CD14-positive monocyte (primary cell): Measurements from ENCODE around the gene ZNF280D. TPM values are rescaled to one million over a fixed set of nuclear protein-coding genes. Genes with fewer than 3 reads are reported as not detected.

ENCODE experiments used
- DNase-seq, 3 donors: peaks; one replicate each; pipeline ENCODE4 v3.0.0-alpha.2; 2011 to 2022
- H2AFZ ChIP-seq: 2 replicates; pipeline ENCODE4 v1.6.0; 2012; ENCODE audit warnings: mild to moderate bottlenecking, low read depth, low read length, inconsistent platforms; ENCODE audit not compliant: insufficient read depth, poor library complexity, severe bottlenecking
- H3K27ac ChIP-seq, 2 donors: 1 replicate in 1 of 2; 2 replicates in 1 of 2; pipeline ENCODE4 v1.5.1; 2012 to 2013; ENCODE audit warnings: low read length in 2 of 2, control low read depth in 1 of 2, inconsistent platforms in 1 of 2, low read depth in 1 of 2, mild to moderate bottlenecking in 1 of 2
- H3K27me3 ChIP-seq, 2 donors: one replicate each; pipeline versions ENCODE4 v1.6.0 to v1.6.1; 2011 to 2013; ENCODE audit warnings: low read length in 2 of 2; ENCODE audit not compliant: control insufficient read depth in 2 of 2, insufficient read depth in 2 of 2
- H3K36me3 ChIP-seq, 2 donors: replicated peaks in 1 of 2; 1 replicate in 1 of 2; 2 replicates in 1 of 2; pipeline versions ENCODE4 v1.5.1 to v1.6.1; 2012 to 2013; ENCODE audit warnings: low read length in 2 of 2, control low read depth in 1 of 2, inconsistent platforms in 1 of 2, mild to moderate bottlenecking in 1 of 2; ENCODE audit not compliant: insufficient read depth in 2 of 2, control insufficient read depth in 1 of 2
- H3K4me1 ChIP-seq, 2 donors: 1 replicate in 1 of 2; 2 replicates in 1 of 2; pipeline versions ENCODE4 v1.5.1 to v1.6.1; 2012 to 2013; ENCODE audit warnings: low read length in 2 of 2, control low read depth in 1 of 2, inconsistent platforms in 1 of 2, mild to moderate bottlenecking in 1 of 2, moderate library complexity in 1 of 2; ENCODE audit not compliant: insufficient read depth in 2 of 2, control insufficient read depth in 1 of 2
- H3K4me2 ChIP-seq: replicated peaks from 2 replicates; pipeline ENCODE3; 2012; ENCODE audit warnings: low read length, moderate library complexity, mild to moderate bottlenecking; ENCODE audit not compliant: poor library complexity, severe bottlenecking; ENCODE audit errors: extremely low read depth
- H3K4me3 ChIP-seq, 3 experiments: fragments of 200-600 bp in 1 of 3; sonication (generic) in 1 of 3; replicated peaks in 1 of 3; 1 replicate in 2 of 3; 2 replicates in 1 of 3; pipeline ENCODE4 v1.5.1; 2011 to 2013; ENCODE audit warnings: low read length in 3 of 3, mild to moderate bottlenecking in 3 of 3, control low read depth in 2 of 3, low read depth in 2 of 3, inconsistent platforms in 1 of 3, moderate library complexity in 1 of 3
- H3K79me2 ChIP-seq: 2 replicates; pipeline ENCODE4 v1.6.0; 2012; ENCODE audit warnings: mild to moderate bottlenecking, control low read depth, inconsistent platforms, low read length, moderate library complexity; ENCODE audit not compliant: insufficient read depth
- H3K9ac ChIP-seq: 2 replicates; pipeline ENCODE4 v1.6.0; 2017; ENCODE audit warnings: low read length, mild to moderate bottlenecking; ENCODE audit not compliant: insufficient read depth, poor library complexity, severe bottlenecking
- H3K9me3 ChIP-seq, 2 donors: replicated peaks in 1 of 2; 1 replicate in 1 of 2; 2 replicates in 1 of 2; pipeline versions ENCODE4 v1.5.1 to v1.6.1; 2012 to 2013; ENCODE audit warnings: low read length in 2 of 2, control low read depth in 1 of 2; ENCODE audit not compliant: control insufficient read depth in 1 of 2, insufficient read depth in 1 of 2
- H4K20me1 ChIP-seq: 2 replicates; pipeline ENCODE4 v1.6.0; 2012; ENCODE audit warnings: mild to moderate bottlenecking, low read length, control low read depth, moderate library complexity; ENCODE audit not compliant: insufficient read depth
- H3K27ac Mint-ChIP-seq, 7 donors: one replicate each; pipeline ENCODE4 v1.8.0; 2020; ENCODE audit warnings: mild to moderate bottlenecking in 7 of 7, mixed read lengths in 7 of 7, moderate library complexity in 6 of 7, inconsistent platforms in 2 of 7
- H3K27me3 Mint-ChIP-seq, 3 donors: one replicate each; pipeline ENCODE4 v1.8.0; 2021 to 2022; ENCODE audit warnings: low read depth in 3 of 3, mild to moderate bottlenecking in 3 of 3, mixed read lengths in 3 of 3, moderate library complexity in 3 of 3, inconsistent platforms in 1 of 3
- H3K36me3 Mint-ChIP-seq, 2 donors: one replicate each; pipeline ENCODE4 v1.8.0; 2020; ENCODE audit warnings: mixed read lengths in 2 of 2, inconsistent platforms in 1 of 2, mild to moderate bottlenecking in 1 of 2
- H3K4me1 Mint-ChIP-seq: one replicate; pipeline ENCODE4 v1.8.0; 2020; ENCODE audit warnings: mild to moderate bottlenecking, mixed read lengths
- H3K4me3 Mint-ChIP-seq, 2 donors: one replicate each; pipeline ENCODE4 v1.8.0; 2020; ENCODE audit warnings: mild to moderate bottlenecking in 2 of 2, mixed read lengths in 2 of 2, moderate library complexity in 1 of 2
- H3K9me3 Mint-ChIP-seq, 7 donors: one replicate each; pipeline ENCODE4 v1.8.0; 2020 to 2022; ENCODE audit warnings: mixed read lengths in 7 of 7, mild to moderate bottlenecking in 6 of 7, moderate library complexity in 6 of 7, inconsistent platforms in 2 of 7
- CTCF ChIP-seq: fragments of 200-600 bp; IDR thresholded peaks from one replicate; pipeline ENCODE4 v1.8.0; 2022; ENCODE audit warnings: antibody characterized with exemption, mild to moderate bottlenecking
- WGBS: methylation state at CpG from one replicate; pipeline ENCODE4 v1.1.5; 2013; ENCODE audit warnings: missing lambda C conversion rate; ENCODE audit not compliant: insufficient coverage; 5-methylcytosine and 5-hydroxymethylcytosine counted together
- intact Hi-C, 2 donors: fragments of 100-400 bp; cut with micrococcal nuclease; formaldehyde crosslinking; loops; one replicate each; pipeline versions ENCODE4 v1.15.0 to v1.15.1; 2023
- polyA plus RNA-seq, 3 donors: library from polyadenylated mRNA; depleted of rRNA in 1 of 3; unstranded in 2 of 3; stranded (reverse) in 1 of 3; fragments of 300-500 nt in 2 of 3; fragments of >200 nt in 1 of 3; fragmentation: Illumina TruSeq in 2 of 3; gene quantifications; 1 replicate in 2 of 3; 2 replicates in 1 of 3; pipeline ENCODE4 v1.2.3, GENCODE V29; 2012 to 2021

ZNF280D gene
- polyA plus RNA-seq, 3 donors = 5.1 to 14.2 (median 8.0) TPM

GRCh38 chr15:56732886-56733135, 498 bp downstream of the ZNF280D start:
- intact Hi-C loops = no loop called here
- TF ChIP-seq CTCF = no peak
- 0% methylated on average over 7 of the region's 8 CpGs for WGBS
- H3K4me1 Mint-ChIP-seq = peaks cover 39% of the 10 kb centered on the region
- no peak for DNase-seq
- H3K36me3 Mint-ChIP-seq = peaks cover 3 to 6% of the 10 kb centered on the region in 2 donors
- peaks cover 0 to 1% (median 0%) of the 10 kb centered on the region in 3 donors for H3K27me3 Mint-ChIP-seq
- Histone ChIP-seq H3K4me1 (peaks cover 29 to 44% of the 10 kb centered on the region in 2 donors), H3K79me2 (peaks cover 50% of the 10 kb centered on the region), H3K27ac (peak overlapping the region; percentile 64 to 91), H3K4me3 (peak overlapping the region; percentile 59 to 86 (median 82)), H4K20me1 (peaks cover 23% of the 10 kb centered on the region), H3K9ac (peak overlapping the region; percentile 87), H2AFZ (peak overlapping the region; percentile 96), H3K4me2 (peak overlapping the region; percentile 94), H3K27me3 (no peaks in the 10 kb centered on the region), H3K9me3 (no peaks in the 10 kb centered on the region), H3K36me3 (no peaks in the 10 kb centered on the region)
- peaks cover 0 to 5% (median 0%) of the 10 kb centered on the region in 7 donors for H3K9me3 Mint-ChIP-seq
- peak overlapping the region; percentile 87 to 97 (median 95) for H3K27ac Mint-ChIP-seq
- H3K4me3 Mint-ChIP-seq = peak overlapping the region; percentile 93 to 96

GRCh38 chr15:56732135-56732885, 999 bp downstream of the ZNF280D start:
- no peak for DNase-seq
- Histone ChIP-seq H3K9me3 (no peaks in the 10 kb centered on the region), H3K27ac (peak overlapping the region; percentile 64 to 91), H3K4me3 (peak overlapping the region; percentile 59 to 86 (median 82)), H3K79me2 (peaks cover 55% of the 10 kb centered on the region), H3K4me2 (peak overlapping the region; percentile 94), H3K9ac (peak overlapping the region; percentile 87), H3K4me1 (peaks cover 29 to 45% of the 10 kb centered on the region in 2 donors), H2AFZ (peak overlapping the region; percentile 96), H4K20me1 (peaks cover 27% of the 10 kb centered on the region), H3K27me3 (no peaks in the 10 kb centered on the region), H3K36me3 (no peaks in the 10 kb centered on the region)
- H3K9me3 Mint-ChIP-seq = peaks cover 0 to 5% (median 0%) of the 10 kb centered on the region in 7 donors
- peaks cover 42% of the 10 kb centered on the region for H3K4me1 Mint-ChIP-seq
- intact Hi-C loops = no loop called here
- H3K36me3 Mint-ChIP-seq = peaks cover 3 to 10% of the 10 kb centered on the region in 2 donors
- H3K4me3 Mint-ChIP-seq = peak overlapping the region; percentile 93 to 96
- WGBS = no CpG with 5 or more reads among the region's 12 CpGs
- H3K27me3 Mint-ChIP-seq = peaks cover 0 to 1% (median 0%) of the 10 kb centered on the region in 3 donors
- H3K27ac Mint-ChIP-seq = peak overlapping the region; percentile 87 to 97 (median 95)
- no peak for TF ChIP-seq CTCF
